ENCODE measurements around the gene MAGI1.

MAGI1 gene

GRCh38 chr3:65655061-65655460 lies 383.7 kb downstream of the MAGI1 start:
- peak; percentile 34 for DNase-seq

- no peak for DNase-seq
These were observed 385.0 kb downstream of the MAGI1 start for GRCh38 chr3:65653731-65654130.

DNA sequence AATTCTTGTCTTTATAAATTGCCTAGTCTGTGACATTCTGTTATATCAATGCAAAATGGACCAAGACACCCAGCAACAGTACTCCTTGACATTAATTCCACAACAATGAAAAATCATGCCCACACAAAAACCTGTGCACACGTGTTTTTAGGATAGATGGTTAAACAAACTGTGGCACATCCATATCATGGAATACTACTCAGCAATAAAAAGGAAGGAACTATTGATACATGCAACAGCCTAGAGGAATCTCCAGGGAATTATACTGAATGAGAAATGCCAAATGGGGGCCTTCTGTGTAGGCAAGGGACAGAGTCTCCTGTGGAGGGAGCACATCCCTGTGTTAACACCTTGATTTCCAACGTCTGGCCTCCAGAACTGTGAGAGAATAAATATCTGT lies 388.5 kb downstream of the MAGI1 start:
- no peak for DNase-seq

- DNase-seq, result no peak
These were observed 391.3 kb downstream of the MAGI1 start for GRCh38 chr3:65647369-65647768.

- no peak for DNase-seq
These were observed 395.8 kb downstream of the MAGI1 start for GRCh38 chr3:65642883-65643282.

- DNase-seq, result no peak
These were observed 396.9 kb downstream of the MAGI1 start for GRCh38 chr3:65641777-65642176.

DNA sequence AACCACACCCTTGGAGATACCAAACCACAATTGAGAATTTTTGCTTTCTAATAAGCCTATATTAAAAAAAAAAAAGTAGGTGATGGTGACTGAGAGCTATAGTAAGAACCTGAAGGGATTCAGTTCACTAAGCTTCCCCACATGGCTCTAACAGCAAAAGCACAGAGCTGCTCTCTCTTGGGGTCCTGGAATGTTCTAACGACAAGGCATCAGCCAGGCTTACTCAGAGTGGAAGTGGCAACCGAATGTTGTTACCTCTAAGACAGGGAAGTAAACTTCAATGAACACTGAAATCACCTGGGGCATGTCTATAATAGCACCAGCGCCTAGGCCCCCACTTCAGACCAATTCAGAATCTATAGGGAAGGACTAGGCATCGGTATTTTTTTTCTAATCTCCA lies 397.7 kb downstream of the MAGI1 start:
- DNase-seq, result no peak

DNA sequence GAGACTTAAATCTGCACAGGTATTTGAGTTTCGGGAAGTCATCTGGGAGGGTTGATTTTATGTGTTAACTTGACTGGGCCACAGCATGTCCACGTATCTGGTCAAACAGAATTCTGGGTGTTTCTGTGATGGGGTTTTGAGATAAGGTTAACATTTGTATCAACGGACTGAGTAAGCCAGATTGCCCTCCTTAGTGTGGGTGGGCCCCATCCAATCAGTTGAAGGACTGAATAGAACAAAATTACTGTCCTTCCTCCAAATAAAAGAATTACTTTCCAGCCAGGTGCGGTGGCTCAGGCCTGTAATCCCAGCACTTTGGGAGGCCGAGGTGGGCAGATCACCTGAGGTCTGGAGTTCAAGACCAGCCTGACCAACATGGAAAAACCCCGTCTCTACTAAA lies 399.3 kb downstream of the MAGI1 start:
- DNase-seq, result no peak

DNA sequence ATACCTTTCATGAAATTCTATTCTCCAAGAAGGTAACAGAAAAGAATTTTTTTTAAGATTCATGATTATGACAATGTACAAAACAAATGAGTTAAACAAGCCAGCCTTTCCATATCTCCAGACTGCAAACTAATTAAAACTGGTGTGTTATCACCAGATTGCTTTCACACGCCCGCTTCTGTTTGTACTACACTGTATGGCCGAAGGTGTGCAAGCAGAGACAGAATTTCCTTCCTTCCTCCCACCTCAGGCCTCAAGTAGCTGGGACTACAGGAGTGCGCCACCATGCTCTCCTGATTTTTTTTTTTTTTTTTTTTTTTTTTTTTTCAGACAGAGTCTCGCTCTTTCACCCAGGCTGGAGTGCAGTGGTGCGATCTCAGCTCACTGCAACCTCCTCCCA lies 400.4 kb downstream of the MAGI1 start:
- DNase-seq, result no peak

GRCh38 chr3:65636326-65636725 lies 402.4 kb downstream of the MAGI1 start:
- peak; percentile 60 for DNase-seq

GRCh38 chr3:65635657-65636056 lies 403.1 kb downstream of the MAGI1 start:
- DNase-seq, result no peak

DNA sequence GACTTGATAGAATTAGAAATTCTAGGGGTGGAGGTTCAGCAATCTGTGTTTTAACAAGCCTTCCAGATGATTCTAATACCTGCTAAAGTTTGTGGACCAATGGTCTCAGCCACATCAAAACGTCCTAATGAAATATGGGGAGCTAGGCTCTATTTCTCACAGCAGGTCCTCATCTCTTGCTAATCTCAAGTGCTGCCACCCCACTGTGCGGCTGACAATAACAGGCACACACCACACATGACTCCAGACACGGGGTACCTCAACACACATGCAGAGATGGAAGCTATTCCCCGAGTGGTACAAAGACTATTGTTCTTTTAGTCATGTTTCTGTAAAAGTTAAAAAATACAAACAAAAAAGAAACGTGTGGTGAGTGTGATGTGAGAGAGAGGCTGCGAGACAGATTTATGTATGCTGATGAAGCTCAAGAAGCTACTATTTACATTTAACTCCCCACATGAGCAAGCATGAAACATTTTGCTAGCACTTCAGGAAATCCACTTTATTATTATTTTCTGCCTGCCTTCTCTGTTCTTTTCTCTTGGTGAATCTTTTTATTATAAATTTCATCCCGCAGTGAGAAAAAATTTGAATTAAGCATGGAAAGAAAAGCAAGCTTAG lies 405.6 kb downstream of the MAGI1 start:
- no peak for DNase-seq

- DNase-seq, result no peak
These were observed 406.3 kb downstream of the MAGI1 start for GRCh38 chr3:65632414-65632813.

- DNase-seq, result no peak
These were observed 409.7 kb downstream of the MAGI1 start for GRCh38 chr3:65628978-65629377.

DNA sequence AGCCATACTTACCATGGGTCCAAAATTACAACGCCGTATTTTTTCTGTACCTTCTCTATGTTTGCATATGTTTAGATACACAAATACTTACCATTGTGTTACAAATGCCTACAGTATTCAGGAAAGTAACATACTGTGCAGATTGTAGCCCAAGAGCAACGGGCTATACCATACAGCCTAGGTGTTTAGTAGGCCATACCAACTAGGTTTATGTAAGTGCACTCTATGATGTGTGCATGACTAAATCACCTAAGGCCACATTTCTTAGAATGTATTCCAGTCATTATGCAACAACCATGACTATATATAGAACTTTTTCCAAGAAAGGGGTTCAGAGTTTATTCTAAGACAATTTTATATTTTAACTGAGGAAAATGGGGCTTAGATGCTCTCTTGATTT lies 411.7 kb downstream of the MAGI1 start:
- DNase-seq, result no peak

DNA sequence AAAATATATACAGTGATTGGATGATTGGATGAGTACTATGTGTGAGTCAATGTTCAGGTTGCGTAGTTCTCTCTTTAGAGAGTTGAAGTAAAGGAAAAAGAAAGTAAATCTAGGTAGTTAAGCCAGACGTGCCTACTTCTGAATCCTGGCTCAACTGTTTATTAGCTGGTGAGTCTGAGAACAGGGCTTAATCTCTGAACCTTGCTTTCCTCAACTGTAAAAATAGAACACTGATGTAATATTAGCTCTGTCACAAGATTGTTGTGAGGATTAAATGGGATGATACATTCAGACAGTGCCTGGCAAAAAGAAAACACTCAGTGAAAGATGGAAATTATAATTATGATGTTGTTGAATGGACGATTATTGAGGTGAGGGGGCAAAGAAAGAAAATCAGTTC lies 413.4 kb downstream of the MAGI1 start:
- DNase-seq, result no peak

DNA sequence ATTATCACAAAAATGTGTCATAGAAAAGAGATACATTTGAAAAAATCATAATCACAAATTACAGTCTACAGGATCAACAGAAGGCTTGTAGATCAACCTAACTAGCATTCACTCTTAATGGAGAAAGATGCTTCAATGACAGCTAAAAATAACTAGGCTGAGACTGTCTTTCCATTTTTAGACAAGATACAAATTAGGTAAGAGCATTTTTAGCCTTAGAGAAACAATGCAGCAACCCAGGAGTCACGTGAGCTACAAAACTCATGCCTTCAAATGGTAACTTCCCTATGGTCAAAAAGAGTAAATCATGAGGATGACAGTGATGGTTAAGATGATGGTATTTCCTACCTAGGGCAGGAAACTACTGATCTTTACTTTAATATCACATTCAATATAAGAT lies 415.4 kb downstream of the MAGI1 start:
- no peak for DNase-seq

DNA sequence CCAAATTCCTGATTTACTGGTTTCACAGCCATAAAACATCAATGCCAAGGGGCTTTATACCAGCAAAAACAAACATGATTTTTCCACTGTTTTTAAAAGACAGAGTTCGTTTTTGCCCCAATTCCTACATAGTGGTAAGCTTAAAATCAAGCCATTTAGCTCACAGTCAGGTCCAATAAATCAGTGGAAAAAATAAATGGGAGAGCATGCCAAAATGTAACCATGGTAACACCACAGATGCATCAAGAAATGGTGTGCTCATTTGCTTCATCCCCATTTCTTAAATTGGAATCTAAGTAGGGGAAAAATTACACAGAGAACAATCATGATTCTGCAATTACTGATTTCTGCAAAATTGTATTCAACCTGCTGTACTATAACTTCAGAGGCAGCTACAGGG lies 418.8 kb downstream of the MAGI1 start:
- no peak for DNase-seq

GRCh38 chr3:65619451-65619881 lies 419.3 kb downstream of the MAGI1 start:
- no peak for DNase-seq

DNA sequence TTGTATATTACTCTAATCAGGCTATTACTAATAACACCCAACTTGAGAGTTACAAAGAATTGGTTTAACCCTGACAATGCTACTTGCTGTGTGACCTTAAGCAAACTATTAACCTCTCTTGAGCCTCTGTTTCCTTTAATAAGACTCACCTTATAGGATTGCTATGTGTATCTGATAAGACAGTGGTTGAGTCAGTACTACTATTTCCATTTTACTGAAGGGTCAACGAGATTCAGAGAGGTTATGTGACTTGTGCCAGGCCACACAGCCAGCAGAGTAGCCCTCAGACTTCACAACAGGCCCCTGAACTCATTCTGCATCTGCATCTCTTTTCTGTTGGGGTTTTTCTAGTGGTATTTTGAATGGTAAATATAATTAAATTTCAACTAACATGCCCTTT lies 420.1 kb downstream of the MAGI1 start:
- DNase-seq, result no peak

DNA sequence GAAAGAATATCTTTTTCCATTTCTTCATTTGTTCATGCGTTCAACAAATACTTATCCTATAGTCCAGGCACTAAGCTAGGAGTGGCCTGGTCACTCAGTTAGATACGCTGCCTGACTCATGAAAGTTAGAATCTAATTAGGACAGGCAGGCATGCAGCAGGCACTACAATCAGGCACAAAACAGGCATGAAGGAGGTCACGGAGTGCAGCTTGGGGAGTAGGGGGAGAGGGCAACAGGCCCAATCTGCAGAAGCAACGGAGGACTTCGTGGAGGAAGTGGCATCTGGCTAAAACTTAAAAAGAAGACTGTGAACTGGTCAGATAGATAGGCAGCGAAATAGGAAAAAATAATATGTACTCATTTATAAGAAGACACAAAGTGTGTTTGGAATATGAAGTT lies 420.9 kb downstream of the MAGI1 start:
- DNase-seq, result no peak

- DNase-seq, result no peak
These were observed 421.5 kb downstream of the MAGI1 start for GRCh38 chr3:65617209-65617608.

- no peak for DNase-seq
These were observed 422.2 kb downstream of the MAGI1 start for GRCh38 chr3:65616563-65616962.

- DNase-seq, result no peak
These were observed 423.4 kb downstream of the MAGI1 start for GRCh38 chr3:65615329-65615728.

DNA sequence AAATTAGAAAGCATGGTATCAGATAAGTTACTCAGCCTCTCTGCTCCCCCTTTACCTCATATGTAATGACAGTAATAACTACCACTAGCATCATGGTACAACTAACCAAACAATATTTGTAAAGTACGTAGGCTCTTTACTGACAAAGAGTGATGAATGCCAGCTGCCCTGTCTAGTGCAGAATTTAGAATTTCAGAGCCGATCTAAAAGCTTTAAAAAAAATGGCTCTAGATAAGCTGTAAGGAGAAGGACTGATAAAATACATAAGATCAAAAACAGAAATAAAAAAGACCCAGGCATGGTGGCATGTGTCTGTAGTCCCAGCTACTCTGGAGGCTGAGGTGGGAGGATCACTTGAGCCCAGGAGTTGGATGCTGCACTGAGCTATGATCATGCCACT lies 424.1 kb downstream of the MAGI1 start:
- no peak for DNase-seq
